Subcutaneous adipose tissue (tissue), 4 donors: Measurements from ENCODE around the gene HSD17B3. TPM values are rescaled to one million over a fixed set of nuclear protein-coding genes. Genes with fewer than 3 reads are reported as not detected.

Source experiments
- total RNA-seq, 4 donors: library from RNA; depleted of rRNA; stranded (reverse); fragments of >200 nt; gene quantifications; one replicate each; pipeline ENCODE4 v1.1.0, GENCODE V29; 2016
- TF ChIP-seq, protein P1 (sequence below): fragments of 450-650 bp; IDR thresholded peaks from one replicate; pipeline ENCODE4 v1.5.1; 2016; ENCODE audit warnings: low read depth, mild to moderate bottlenecking, control low read depth, antibody characterized with exemption, moderate library complexity

Gene HSD17B3
- 1 to 10 TPM in 1 of 4 donors, not detected in 3; 2.6 TPM for total RNA-seq

DNA sequence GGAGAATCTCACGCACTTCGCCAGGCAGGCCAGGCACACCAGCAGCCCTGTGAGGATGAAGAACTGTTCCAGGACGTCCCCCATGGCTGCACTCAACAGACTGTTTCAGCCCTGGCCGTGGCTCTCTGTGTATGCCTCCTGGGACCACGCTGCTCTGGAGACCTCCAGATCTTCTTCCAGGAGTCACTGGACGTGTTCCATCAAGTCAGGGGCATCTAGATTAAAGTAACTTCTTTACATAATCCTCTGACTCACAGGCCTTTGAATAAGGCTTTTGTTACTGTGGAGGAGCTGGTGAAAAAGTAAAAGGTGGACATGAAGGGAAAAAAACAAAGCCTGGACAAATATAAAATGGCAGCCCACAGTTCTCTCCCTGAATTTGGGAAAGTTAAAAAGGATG lies at the start of gene HSD17B3:
TSS of gene HSD17B3 (minus strand) at position 156 of the 400 bp plus-strand sequence. CDS start at position 84, 72 bp downstream.
- TF ChIP-seq, protein P1, sequence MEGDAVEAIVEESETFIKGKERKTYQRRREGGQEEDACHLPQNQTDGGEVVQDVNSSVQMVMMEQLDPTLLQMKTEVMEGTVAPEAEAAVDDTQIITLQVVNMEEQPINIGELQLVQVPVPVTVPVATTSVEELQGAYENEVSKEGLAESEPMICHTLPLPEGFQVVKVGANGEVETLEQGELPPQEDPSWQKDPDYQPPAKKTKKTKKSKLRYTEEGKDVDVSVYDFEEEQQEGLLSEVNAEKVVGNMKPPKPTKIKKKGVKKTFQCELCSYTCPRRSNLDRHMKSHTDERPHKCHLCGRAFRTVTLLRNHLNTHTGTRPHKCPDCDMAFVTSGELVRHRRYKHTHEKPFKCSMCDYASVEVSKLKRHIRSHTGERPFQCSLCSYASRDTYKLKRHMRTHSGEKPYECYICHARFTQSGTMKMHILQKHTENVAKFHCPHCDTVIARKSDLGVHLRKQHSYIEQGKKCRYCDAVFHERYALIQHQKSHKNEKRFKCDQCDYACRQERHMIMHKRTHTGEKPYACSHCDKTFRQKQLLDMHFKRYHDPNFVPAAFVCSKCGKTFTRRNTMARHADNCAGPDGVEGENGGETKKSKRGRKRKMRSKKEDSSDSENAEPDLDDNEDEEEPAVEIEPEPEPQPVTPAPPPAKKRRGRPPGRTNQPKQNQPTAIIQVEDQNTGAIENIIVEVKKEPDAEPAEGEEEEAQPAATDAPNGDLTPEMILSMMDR = no peak

- TF ChIP-seq, protein P1 = no peak
Observed at GRCh38 chr9:96350866-96351265, 48.9 kb upstream of the HSD17B3 start.

- TF ChIP-seq, protein P1 = no peak
Observed at GRCh38 chr9:96348261-96348660, 46.3 kb upstream of the HSD17B3 start.

DNA sequence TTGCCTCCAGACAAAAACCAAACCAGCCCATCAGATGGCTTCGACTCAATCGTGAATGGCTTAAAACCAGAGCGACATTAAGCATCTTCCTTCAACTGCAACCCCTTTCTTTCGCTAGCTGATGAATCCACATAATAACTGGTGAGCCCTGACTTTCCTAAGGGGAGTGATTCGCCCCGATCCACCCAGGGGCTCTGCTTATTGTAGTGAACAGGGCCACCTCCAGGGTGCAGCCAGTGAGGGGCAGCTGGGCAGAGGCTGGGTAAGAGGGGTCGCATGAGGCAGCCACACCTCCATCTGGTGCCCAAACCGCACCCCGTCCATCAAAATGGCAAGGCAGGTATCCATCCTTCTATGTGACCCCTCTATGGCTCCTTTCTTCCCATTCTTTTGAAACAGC lies 43.6 kb upstream of the HSD17B3 start:
- TF ChIP-seq, protein P1 = no peak

DNA sequence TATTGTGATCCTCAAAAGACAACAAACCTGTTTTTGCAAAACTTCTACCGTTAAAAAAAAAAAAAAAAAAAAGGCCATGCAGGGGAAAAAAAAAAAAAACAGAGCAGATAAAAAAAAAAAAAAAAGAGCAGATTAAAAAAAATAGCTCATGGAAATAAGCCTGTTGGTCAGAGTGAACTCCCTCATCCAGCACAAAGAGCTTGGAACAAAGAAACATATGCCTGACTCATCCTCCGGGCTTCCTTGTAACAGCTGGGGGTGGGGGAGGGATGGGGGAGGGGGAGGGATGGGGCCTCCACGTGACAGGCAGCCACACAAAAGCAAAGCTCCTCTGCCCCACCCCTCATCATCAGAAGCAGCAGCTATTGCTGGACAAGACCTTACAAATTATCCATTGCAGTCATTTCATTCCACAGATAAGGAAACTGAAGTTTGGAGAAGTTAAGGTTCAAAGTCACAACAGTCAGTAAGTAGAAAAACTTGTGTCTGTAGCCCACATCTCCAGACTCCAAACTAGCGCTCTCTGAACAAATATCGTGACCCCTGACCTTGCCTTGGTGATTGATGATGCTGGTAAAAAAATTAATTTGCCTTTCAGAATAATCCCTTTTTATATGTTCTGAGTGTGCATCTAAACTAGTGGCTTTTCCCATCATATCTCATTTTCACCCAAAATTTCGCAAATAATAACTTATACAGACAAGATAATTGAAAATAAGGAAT lies 42.6 kb upstream of the HSD17B3 start:
- TF ChIP-seq, protein P1 = no peak

DNA sequence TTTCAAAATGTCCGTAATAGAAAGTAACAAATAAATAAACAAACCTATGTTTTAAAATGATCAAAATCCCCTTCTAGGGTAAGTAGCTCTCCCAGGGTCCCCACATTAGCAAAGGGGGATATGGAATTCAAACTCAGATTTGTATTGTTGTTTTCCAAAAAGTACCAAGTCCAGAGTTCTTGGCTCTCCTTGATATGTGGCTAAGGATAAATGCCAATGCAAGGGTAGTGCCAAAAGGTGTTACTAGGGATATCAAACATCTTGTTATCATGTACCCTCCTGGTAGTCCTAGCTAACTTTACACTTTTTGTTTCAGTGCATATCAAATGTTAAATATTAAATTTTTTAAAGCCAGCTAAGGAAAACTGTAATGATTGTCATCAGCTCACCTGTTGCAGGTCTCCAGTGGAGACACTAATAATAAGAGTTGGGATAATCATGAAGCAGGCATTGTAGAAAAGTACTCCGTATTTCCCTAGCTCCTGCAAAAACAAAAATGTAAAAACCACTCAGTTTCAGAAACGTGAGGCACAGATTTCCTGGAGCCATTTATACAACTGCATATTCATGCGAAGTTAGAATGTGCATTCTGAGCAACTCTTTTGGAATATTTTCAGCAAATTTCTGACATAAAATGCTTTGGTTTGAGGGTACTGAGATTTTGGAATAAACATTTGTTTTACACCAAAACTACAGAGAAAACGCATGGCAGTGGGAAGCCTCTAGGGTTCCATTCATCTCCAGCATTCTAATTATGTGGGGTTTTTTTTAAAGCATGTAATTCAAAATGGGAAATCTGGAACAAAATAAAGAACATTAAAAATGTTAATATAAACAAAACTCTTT lies 41.8 kb upstream of the HSD17B3 start:
- TF ChIP-seq, protein P1 = no peak

GRCh38 chr9:96342571-96343245 lies 40.7 kb upstream of the HSD17B3 start:
- TF ChIP-seq, protein P1 = no peak
